Caco-2 (cell line): ENCODE data around the gene FGF12. TPM values are rescaled to one million over a fixed set of nuclear protein-coding genes. Genes with fewer than 3 reads are reported as not detected.

Experiments
- BruUV-seq: library from RNA; stranded (reverse); fragments of 400-500 nt; replicated peaks from 2 replicates; lab custom pipeline; 2021; lab: Mats Ljungman, UMichigan
- CTCF ChIA-PET: fragments of 300-600 bp; sonication (Branson Sonifier 250); formaldehyde crosslinking; loops from one replicate; lab custom pipeline; 2022; ENCODE audit warnings: antibody characterized with exemption; lab: Charles Lee
- POLR2A ChIA-PET: fragments of 300-600 bp; sonication (Branson Sonifier 250); formaldehyde crosslinking; loops from one replicate; lab custom pipeline; 2022; ENCODE audit warnings: antibody characterized with exemption; lab: Charles Lee
- DNase-seq, 2 experiments: peaks; one replicate each; pipeline versions ENCODE4 v3.0.0 to v3.0.0-alpha.2; 2020 to 2022
- H3K27me3 ChIP-seq: replicated peaks from 2 replicates; pipeline ENCODE4 v1.6.0; 2011; ENCODE audit warnings: low read length; ENCODE audit not compliant: control insufficient read depth, insufficient read depth
- H3K36me3 ChIP-seq: 2 replicates; pipeline ENCODE4 v1.5.1; 2011; ENCODE audit warnings: low read length; ENCODE audit not compliant: control insufficient read depth, insufficient read depth
- H3K4me1 ChIP-seq: fragments of 250-450 bp; sonication (Bioruptor Pico); 2 replicates; pipeline ENCODE4 v1.5.1; 2020; ENCODE audit warnings: mild to moderate bottlenecking
- H3K4me3 ChIP-seq: 2 replicates; pipeline ENCODE4 v1.5.1; 2011; ENCODE audit warnings: low read depth, mild to moderate bottlenecking, control low read depth, low read length
- H3K9me3 ChIP-seq: fragments of 250-450 bp; sonication (Bioruptor Pico); 2 replicates; pipeline ENCODE4 v1.5.1; 2020; ENCODE audit warnings: mild to moderate bottlenecking, moderate library complexity
- H3K27ac Mint-ChIP-seq: one replicate; pipeline ENCODE4 v1.8.0; 2022; ENCODE audit warnings: mixed read lengths; ENCODE audit not compliant: unreplicated experiment
- H3K27me3 Mint-ChIP-seq: one replicate; pipeline ENCODE4 v1.8.0; 2022; ENCODE audit warnings: mixed read lengths; ENCODE audit not compliant: insufficient read depth, unreplicated experiment
- H3K36me3 Mint-ChIP-seq: one replicate; pipeline ENCODE4 v1.8.0; 2022; ENCODE audit warnings: mild to moderate bottlenecking, mixed read lengths; ENCODE audit not compliant: insufficient read depth, unreplicated experiment
- H3K4me1 Mint-ChIP-seq: one replicate; pipeline ENCODE4 v1.8.0; 2022; ENCODE audit warnings: low read depth, mixed read lengths; ENCODE audit not compliant: unreplicated experiment
- H3K4me3 Mint-ChIP-seq: one replicate; pipeline ENCODE4 v1.8.0; 2022; ENCODE audit warnings: mild to moderate bottlenecking, moderate library complexity, mixed read lengths; ENCODE audit not compliant: unreplicated experiment
- H3K9me3 Mint-ChIP-seq: one replicate; pipeline ENCODE4 v1.8.0; 2022; ENCODE audit warnings: mixed read lengths; ENCODE audit not compliant: unreplicated experiment
- intact Hi-C: fragments of 100-400 bp; cut with micrococcal nuclease; formaldehyde crosslinking; loops from one replicate; pipeline ENCODE4 v1.10.0; 2022; ENCODE audit not compliant: unreplicated experiment
- total RNA-seq: library from RNA; stranded (reverse); gene quantifications from 2 replicates; pipeline ENCODE4 v1.2.3, GENCODE V29; 2022
- TF ChIP-seq, protein P1 (sequence below), 2 experiments: fragments of 200-600 bp in 1 of 2; IDR thresholded peaks; 1 replicate in 1 of 2; 2 replicates in 1 of 2; pipeline versions ENCODE4 v1.5.1 to v1.8.0; 2011 to 2022; ENCODE audit warnings: antibody characterized with exemption in 1 of 2, control low read depth in 1 of 2, inconsistent platforms in 1 of 2, low read depth in 1 of 2, low read length in 1 of 2, mild to moderate bottlenecking in 1 of 2, moderate library complexity in 1 of 2; ENCODE audit not compliant: insufficient read depth in 1 of 2, severe bottlenecking in 1 of 2, unreplicated experiment in 1 of 2

Gene FGF12
- total RNA-seq, 1 experiment from 2014 or later, result 0.41 TPM

DNA sequence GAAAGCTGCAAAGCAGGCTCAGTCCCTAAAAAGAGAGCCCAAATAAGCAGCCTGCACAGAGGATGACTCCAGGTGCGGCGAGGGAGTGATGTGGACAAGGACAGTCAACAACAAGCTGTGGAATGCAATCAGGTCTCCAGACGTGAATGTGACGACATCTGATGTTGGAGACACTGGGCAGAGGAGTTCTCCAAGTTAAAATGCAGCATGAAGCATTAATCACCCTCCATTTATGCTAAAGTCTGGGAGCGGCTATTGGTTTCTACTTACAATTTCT is 316.7 kb downstream of the FGF12 start:
- no peak overlapping the region for H3K4me3 ChIP-seq
- no peak for DNase-seq
- H3K36me3 Mint-ChIP-seq, result no peaks in the 10 kb centered on the region
- ChIA-PET POLR2A (no interaction called here), CTCF (no interaction called here)
- H3K4me3 Mint-ChIP-seq, result no peak overlapping the region
- intact Hi-C loops, result no loop called here
- H3K27me3 ChIP-seq, result no peaks in the 10 kb centered on the region
- H3K36me3 ChIP-seq, result no peaks in the 10 kb centered on the region
- no peaks in the 10 kb centered on the region for H3K4me1 ChIP-seq
- H3K9me3 Mint-ChIP-seq, result peaks cover 13% of the 10 kb centered on the region
- H3K27ac Mint-ChIP-seq, result no peak overlapping the region
- no peaks in the 10 kb centered on the region for H3K4me1 Mint-ChIP-seq
- BruUV-seq, result no TSS peak
- TF ChIP-seq, protein P1, sequence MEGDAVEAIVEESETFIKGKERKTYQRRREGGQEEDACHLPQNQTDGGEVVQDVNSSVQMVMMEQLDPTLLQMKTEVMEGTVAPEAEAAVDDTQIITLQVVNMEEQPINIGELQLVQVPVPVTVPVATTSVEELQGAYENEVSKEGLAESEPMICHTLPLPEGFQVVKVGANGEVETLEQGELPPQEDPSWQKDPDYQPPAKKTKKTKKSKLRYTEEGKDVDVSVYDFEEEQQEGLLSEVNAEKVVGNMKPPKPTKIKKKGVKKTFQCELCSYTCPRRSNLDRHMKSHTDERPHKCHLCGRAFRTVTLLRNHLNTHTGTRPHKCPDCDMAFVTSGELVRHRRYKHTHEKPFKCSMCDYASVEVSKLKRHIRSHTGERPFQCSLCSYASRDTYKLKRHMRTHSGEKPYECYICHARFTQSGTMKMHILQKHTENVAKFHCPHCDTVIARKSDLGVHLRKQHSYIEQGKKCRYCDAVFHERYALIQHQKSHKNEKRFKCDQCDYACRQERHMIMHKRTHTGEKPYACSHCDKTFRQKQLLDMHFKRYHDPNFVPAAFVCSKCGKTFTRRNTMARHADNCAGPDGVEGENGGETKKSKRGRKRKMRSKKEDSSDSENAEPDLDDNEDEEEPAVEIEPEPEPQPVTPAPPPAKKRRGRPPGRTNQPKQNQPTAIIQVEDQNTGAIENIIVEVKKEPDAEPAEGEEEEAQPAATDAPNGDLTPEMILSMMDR (IDR thresholded peaks at IDR 0.05; ENCODE audit: insufficient read depth in 1 of 2, low read depth in 1 of 2, low read length in 1 of 2, severe bottlenecking in 1 of 2, unreplicated experiment in 1 of 2), result no peak
- peaks cover 4% of the 10 kb centered on the region for H3K27me3 Mint-ChIP-seq
- H3K9me3 ChIP-seq, result no peaks in the 10 kb centered on the region

DNA sequence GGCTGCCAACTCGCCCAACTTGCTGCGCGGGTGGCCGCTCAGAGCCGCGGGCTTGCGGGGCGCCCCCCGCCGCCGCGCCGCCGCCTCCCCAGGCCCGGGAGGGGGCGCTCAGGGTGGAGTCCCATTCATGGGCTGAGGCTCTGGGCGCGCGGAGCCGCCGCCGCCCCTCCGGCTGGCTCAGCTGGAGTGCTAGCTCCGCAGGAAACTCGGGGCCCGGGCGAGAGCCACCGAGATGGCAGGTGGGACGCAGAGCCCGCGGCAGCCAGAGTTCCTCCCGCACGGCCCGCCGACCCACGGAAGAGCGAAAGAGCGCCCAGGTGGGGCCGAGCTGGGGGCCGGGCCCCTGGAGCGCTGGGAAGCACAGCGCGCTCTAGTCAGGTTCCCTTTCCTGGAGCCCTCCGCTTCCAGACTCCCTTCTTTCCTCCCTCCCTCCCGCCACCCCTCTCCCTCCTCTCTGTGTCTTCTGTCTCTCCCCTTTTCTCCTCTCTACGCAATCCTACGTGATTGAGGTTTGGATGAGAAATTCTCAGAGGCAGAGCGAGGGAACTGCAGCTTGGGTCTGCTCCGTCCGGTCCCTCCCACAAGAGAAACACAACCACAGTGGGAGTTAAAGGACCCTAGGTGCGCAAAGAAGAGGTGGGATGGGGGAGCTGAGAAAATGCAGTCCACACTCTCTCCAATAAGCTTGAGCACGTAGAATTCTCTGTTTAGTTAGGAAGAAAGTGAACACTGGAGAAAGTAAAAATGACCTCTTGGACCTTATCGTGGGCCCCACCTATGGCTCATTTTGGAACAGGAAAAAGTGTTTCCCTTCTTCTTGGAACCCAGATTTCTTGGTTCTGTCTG is 317.3 kb downstream of the FGF12 start:
- Mint-ChIP-seq H3K4me3 (no peak overlapping the region), H3K4me1 (no peaks in the 10 kb centered on the region), H3K27ac (no peak overlapping the region), H3K27me3 (peaks cover 4% of the 10 kb centered on the region), H3K36me3 (no peaks in the 10 kb centered on the region), H3K9me3 (peaks cover 13% of the 10 kb centered on the region)
- CTCF ChIA-PET, result no interaction called here
- Histone ChIP-seq H3K9me3 (no peaks in the 10 kb centered on the region), H3K4me3 (no peak overlapping the region), H3K27me3 (no peaks in the 10 kb centered on the region), H3K4me1 (no peaks in the 10 kb centered on the region), H3K36me3 (no peaks in the 10 kb centered on the region)
- TF ChIP-seq, protein P1 (IDR thresholded peaks at IDR 0.05; ENCODE audit: insufficient read depth in 1 of 2, low read depth in 1 of 2, low read length in 1 of 2, severe bottlenecking in 1 of 2, unreplicated experiment in 1 of 2), result no peak
- BruUV-seq, result no TSS peak
- intact Hi-C loops, result no loop called here
- POLR2A ChIA-PET, result no interaction called here
- no peak for DNase-seq

GRCh38 chr3:192409201-192409837 is 318.0 kb downstream of the FGF12 start:
- Mint-ChIP-seq H3K4me1 (no peaks in the 10 kb centered on the region), H3K4me3 (no peak overlapping the region), H3K27me3 (peaks cover 4% of the 10 kb centered on the region), H3K9me3 (peaks cover 13% of the 10 kb centered on the region), H3K36me3 (no peaks in the 10 kb centered on the region), H3K27ac (no peak overlapping the region)
- CTCF ChIA-PET, result no interaction called here
- no peaks in the 10 kb centered on the region for H3K9me3 ChIP-seq
- H3K4me1 ChIP-seq, result no peaks in the 10 kb centered on the region
- no peak for DNase-seq
- intact Hi-C loops, result no loop called here
- H3K4me3 ChIP-seq, result no peak overlapping the region
- BruUV-seq, result no TSS peak
- no peaks in the 10 kb centered on the region for H3K36me3 ChIP-seq
- TF ChIP-seq, protein P1 (IDR thresholded peaks at IDR 0.05; ENCODE audit: insufficient read depth in 1 of 2, low read depth in 1 of 2, low read length in 1 of 2, severe bottlenecking in 1 of 2, unreplicated experiment in 1 of 2), result no peak
- H3K27me3 ChIP-seq, result no peaks in the 10 kb centered on the region
- POLR2A ChIA-PET, result no interaction called here
